Stimulated activated CD8-positive, alpha-beta memory T cell treated with anti-CD3 and anti-CD28 coated beads, Interleukin-4, amount 100 ng/mL, for 48 hours (primary cell): ENCODE measurements around the gene COL20A1.
A peak's percentile ranks its signal among the peaks of the same experiment; 100 is the strongest.

Source experiments
- DNase-seq: peaks from one replicate; pipeline ENCODE4 v3.0.0-alpha.2; 2020

Gene COL20A1

GRCh38 chr20:63261795-63262528, 31.0 kb upstream of the COL20A1 start:
- no peak for DNase-seq

- no peak for DNase-seq
Measured at GRCh38 chr20:63262836-63263235, 30.1 kb upstream of the COL20A1 start.

- no peak for DNase-seq
Measured at GRCh38 chr20:63264000-63264399, 29.0 kb upstream of the COL20A1 start.

- DNase-seq = no peak
Measured at GRCh38 chr20:63264519-63264918, 28.5 kb upstream of the COL20A1 start.

DNA sequence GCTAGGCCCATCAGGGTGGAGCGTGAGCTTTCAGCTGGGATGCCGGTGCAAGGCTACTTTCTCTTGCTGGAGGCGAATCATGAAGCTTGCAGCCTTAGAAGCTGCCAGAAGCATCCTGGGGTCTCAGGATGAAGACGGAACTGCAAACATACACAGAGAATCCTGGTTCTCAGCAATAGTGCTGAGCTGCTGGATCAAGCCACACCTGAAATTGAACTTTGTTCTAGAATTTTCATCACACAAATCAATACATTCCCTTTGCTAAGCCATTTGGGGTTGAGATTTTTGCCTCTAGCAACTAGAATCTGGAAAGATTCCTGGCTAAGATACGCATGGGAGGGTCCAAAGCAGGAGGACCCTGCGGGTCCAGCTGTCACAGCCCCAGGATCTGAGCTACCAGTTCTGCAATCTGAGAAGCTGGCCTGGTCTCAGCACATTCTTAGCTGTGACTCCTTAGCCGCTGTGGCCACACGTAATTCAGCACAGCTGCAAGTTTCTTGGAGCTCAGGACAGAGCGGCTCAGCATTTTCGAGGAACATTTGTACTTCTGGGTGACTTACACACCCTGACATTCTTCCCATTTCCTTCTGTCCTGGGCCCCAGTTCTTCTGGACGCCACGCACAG, 27.0 kb upstream of the COL20A1 start:
- DNase-seq = no peak

GRCh38 chr20:63267691-63268090, 25.3 kb upstream of the COL20A1 start:
- DNase-seq = no peak

DNA sequence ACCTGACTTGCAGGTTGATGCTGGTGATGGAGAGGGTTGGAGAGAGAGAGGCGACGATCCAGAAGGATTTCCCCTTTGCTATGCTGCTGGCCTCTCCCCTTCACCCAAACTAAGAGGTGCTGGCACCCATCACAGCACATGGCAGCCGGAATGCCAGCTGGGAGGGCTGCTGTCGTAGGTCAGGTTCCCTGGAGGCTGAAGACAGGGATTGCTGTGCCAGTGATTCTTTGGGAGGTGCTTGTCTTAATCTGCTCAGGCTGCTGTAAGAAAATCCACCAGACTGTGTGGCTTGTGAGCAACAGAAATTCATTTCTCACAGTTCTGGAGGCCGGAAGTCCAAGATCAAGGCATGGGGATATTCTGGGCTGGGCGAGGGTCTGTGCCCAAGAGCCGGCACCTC, 24.7 kb upstream of the COL20A1 start:
- no peak for DNase-seq

DNA sequence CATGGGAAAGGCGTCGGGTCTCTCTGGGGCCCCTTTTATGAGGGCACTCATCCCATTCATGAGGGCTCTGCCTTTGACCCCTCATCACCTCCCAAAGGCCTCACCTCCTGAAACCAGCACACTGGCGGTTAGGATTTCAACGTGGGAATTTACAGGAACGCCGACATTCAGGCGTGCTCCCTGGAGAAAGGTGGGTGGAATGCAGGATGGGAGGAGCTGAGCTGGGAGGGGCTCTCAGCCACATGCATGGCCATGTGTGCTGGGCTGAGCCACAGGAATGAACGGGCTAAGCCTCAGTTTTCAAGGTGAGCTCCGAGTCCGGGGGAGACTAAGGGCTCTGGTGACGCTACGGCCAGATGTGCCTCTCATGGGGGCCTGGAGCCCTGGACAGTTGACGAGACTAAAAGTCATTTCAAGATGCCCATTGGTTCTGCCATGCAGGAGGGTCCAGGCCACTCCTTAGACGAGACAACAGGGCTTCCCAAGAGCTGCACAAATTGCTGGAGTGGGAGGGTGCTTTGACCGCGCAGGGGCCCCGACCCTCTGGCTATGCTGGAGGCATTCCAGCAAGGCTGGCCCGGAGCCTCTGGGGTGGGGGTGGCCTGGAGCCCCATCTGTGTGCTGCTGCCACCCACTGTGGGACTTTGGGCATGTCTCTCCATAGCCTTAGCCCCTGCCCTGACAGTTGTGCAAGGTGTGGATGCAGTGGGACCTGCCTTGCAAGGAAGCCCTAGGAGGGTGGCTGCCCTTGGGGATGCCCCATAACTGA, 24.1 kb upstream of the COL20A1 start:
- no peak for DNase-seq

GRCh38 chr20:63269724-63270123, 23.3 kb upstream of the COL20A1 start:
- DNase-seq = no peak

GRCh38 chr20:63270606-63271325, 22.2 kb upstream of the COL20A1 start:
- no peak for DNase-seq

- DNase-seq = peak; percentile 92
Measured at GRCh38 chr20:63272105-63273058, 20.6 kb upstream of the COL20A1 start, which contains the start of gene ARFGAP1. Gene ARFGAP1, plus strand, starts transcription at chr20:63272813. Its CDS starts 2,768 bp downstream, at chr20:63275581.

DNA sequence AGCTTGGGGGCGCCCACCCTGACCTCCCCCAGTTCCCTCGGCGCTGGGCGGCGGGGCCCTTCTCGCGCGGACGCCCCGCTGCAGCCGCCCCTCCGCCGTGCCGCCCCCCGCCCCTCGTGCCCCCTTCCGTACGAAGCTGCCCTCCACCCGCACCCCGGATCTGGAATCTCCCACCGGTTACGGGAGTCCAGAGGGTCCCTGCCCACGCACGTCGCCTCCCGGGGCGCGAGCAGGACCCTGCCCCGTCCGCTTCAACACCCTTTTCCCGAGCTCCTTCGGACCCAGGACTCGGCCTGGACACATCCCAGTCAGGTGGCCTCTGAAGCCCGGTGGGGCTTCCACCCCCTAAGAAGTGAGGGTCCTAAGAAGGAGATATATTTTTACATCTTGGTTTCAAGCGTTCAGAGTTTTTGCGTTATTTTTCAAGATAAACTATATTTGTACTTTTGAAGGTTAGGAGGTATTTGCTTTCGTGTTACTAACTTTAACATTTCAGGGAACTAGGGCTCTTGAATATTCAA, 19.9 kb upstream of the COL20A1 start:
- DNase-seq = no peak

GRCh38 chr20:63273635-63274380, 19.2 kb upstream of the COL20A1 start:
- no peak for DNase-seq

DNA sequence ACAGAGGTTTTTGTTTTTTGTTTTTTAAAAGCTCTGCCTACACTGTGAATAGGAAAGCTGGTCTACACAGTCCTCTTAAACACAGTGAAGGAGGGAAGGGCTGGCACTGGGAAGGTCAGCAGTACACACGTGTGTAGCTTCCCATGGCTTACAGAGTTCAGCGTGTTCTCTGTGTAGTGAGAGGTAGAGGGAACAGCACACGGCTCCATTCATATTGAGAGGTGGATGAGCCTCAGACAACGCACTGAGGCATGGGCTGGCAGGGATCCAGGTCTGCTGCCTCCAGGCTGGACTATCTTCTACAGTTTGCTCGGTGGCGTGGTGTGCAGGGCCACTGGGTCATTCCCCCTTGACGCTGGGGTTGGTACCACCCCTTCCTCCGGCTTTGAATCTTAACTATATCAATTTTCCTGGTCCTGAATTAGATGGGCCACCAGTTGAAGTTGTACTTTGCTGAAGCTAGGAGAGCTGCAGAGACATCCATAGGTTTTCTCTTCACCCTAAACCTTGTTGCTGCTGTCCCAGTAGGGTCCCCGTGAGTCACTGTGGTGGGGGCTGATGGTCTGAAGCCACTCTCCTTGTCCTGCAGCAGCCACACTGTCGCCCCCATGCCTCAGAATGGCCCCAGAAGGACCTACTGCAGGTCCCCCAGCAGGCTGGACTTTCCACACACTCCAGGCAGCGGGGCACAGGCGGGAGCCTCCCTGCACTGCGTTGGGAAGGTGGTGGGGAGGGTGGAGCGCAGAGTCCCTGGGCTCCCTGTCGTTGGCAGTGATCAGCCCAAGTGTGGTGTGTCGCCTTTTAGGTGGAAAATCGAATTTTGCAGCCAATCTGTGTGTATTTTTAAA, 18.4 kb upstream of the COL20A1 start:
- DNase-seq = no peak

DNA sequence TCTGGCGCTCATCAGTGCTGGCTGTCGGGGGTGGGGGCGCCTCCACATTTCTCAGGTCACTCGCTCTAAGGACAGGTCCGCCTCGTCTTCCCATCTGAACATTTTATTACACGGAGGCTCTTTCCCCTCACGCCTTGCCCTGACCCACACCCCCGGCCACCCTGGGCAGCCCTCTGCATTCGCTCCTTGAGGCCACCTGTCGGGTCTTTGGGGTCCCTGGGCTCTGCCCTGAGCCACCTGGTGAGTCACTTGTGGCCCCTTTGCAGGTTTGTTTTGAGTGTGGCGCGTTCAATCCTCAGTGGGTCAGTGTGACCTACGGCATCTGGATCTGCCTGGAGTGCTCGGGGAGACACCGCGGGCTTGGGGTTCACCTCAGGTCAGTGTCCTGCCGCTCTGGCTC, 17.2 kb upstream of the COL20A1 start:
- no peak for DNase-seq

DNA sequence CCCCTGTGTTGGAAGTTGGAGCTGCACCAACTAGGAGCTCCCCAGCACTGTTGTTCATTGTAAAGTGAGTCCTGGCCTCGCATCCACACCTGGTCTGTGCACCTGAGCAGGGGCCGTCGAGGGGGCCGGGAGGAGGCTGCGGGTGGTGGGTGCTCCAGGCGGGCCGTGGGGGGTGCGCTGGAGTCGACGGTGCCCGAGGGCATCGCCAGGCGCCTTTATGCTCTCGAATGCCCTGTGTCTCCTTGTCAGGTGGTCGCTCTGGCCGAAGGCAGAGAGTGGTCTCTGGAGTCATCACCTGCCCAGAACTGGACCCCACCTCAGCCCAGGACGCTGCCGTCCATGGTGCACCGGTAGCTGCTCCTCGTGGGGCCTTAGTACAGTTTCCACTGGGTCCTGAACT, 16.0 kb upstream of the COL20A1 start:
- DNase-seq = no peak

DNA sequence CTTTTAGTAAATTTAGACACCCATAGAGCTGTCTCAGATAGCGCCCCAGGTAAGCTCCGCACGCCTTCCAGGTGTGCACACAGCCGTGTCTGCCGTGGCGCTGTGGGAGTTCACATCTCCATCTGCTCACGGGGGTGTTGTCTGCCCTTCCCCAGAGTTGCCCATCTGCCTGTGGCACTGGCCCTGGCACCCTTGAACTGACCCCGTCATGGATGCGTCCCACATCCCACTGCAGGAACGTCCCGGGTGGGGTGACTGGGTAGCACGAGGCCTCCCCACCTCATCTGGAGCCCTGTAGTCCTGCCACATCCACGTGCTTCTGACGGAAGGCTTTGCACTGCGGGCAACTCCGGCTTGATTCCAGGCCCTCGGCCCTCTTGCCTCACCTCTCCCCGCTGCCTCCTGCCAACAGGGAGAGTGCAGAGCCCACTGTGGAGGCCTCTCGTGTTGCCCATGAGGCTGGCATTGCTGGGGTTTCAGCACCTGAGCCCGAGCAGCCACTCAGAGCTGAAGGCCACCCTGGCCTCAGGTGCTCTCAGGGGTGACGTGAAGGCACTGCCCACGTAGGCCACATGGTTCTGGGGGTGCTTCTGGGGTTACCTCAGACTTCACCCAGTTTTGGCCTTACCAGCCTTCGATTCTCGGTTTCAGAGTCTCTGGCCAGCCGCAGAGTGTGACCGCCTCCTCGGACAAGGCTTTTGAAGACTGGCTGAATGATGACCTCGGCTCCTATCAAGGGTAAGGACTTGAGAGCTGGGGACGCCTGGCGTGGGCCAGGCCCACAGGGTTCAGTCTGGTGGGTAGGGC, 15.3 kb upstream of the COL20A1 start:
- no peak for DNase-seq

DNA sequence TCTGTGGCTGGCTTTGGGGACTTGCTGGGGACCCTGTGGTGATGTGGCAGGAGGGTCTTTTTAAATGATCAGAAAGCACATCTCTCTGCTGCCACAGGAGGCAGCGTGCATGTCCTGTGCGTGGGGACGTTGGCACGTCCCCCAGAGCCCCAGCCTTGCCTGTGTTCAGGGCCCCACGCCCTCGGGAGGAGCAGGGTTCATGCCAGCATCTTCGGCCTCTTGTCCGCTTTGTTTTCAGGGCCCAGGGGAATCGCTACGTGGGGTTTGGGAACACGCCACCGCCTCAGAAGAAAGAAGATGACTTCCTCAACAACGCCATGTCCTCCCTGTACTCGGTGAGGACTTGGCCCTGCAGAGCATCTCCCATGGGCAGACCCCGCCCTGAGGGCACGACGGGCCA, 14.3 kb upstream of the COL20A1 start:
- no peak for DNase-seq

GRCh38 chr20:63279931-63280330, 13.1 kb upstream of the COL20A1 start:
- DNase-seq = no peak
